Aorta (tissue), 5 donors: ENCODE results near the gene GATD1. TPM values are rescaled to one million over a fixed set of nuclear protein-coding genes. Genes with fewer than 3 reads are reported as not detected.
A peak's percentile ranks its signal among the peaks of the same experiment; 100 is the strongest.

Experiments
- ATAC-seq: fragments of 200-7000 bp; cut with Tn5 transposase; one replicate; pipeline ENCODE4 v1.9.1; 2022; ENCODE audit warnings: moderate library complexity; ENCODE audit not compliant: low FRiP score
- DNase-seq, 2 donors: peaks; one replicate each; pipeline ENCODE4 v3.0.0-alpha.2; 2020
- H3K27ac ChIP-seq, 2 donors: one replicate each; pipeline ENCODE4 v1.5.1; 2013; ENCODE audit warnings: low read length in 2 of 2, mild to moderate bottlenecking in 2 of 2, moderate library complexity in 2 of 2, control low read depth in 1 of 2, inconsistent platforms in 1 of 2, low read depth in 1 of 2
- H3K27me3 ChIP-seq, 2 donors: one replicate each; pipeline ENCODE4 v1.6.1; 2013; ENCODE audit warnings: control low read depth in 1 of 2, low read length in 1 of 2, mild to moderate bottlenecking in 1 of 2, moderate library complexity in 1 of 2; ENCODE audit not compliant: insufficient read depth in 2 of 2, control insufficient read depth in 1 of 2
- H3K36me3 ChIP-seq, 2 donors: one replicate each; pipeline ENCODE4 v1.6.1; 2013; ENCODE audit warnings: control low read depth in 1 of 2, low read length in 1 of 2, mild to moderate bottlenecking in 1 of 2; ENCODE audit not compliant: insufficient read depth in 2 of 2, control insufficient read depth in 1 of 2
- H3K4me1 ChIP-seq, 2 donors: one replicate each; pipeline ENCODE4 v1.6.1; 2013; ENCODE audit warnings: low read length in 2 of 2, control low read depth in 1 of 2, mild to moderate bottlenecking in 1 of 2, moderate library complexity in 1 of 2; ENCODE audit not compliant: insufficient read depth in 2 of 2, control insufficient read depth in 1 of 2
- H3K4me3 ChIP-seq, 2 donors: one replicate each; pipeline ENCODE4 v1.5.1; 2013; ENCODE audit warnings: low read length in 2 of 2, control low read depth in 1 of 2, mild to moderate bottlenecking in 1 of 2
- H3K9me3 ChIP-seq: one replicate; pipeline ENCODE4 v1.6.1; 2013; ENCODE audit warnings: mild to moderate bottlenecking, low read length; ENCODE audit not compliant: control insufficient read depth
- WGBS, 2 donors: extraction: QIAGEN DNeasy Blood & Tissue Kit; methylation state at CpG; one replicate each; pipeline ENCODE4 v1.1.7; 2013; 5-methylcytosine and 5-hydroxymethylcytosine counted together
- intact Hi-C, 2 donors: fragments of 100-400 bp; cut with DNase I; formaldehyde crosslinking; loops; one replicate each; pipeline versions ENCODE4 v1.14.2 to v1.15.0; 2022
- polyA plus RNA-seq, 2 donors: library from polyadenylated mRNA; stranded (reverse); fragments of 200-250 nt; gene quantifications; one replicate each; pipeline ENCODE4 v1.2.3, GENCODE V29; 2013
- total RNA-seq, 2 donors: library from RNA; stranded (reverse); fragmentation: NEBNext Ultra II Directional; extraction: Animal tissue kit (Norgen Biotek cat#: 25700); gene quantifications; one replicate each; pipeline ENCODE4 v1.2.1, GENCODE V29; 2021
- donor health status: healthy with polysubstance abuse.
- donor health status: Bipolar disorder and iron deficiency.
- donor health status: DM: no; HTN: no; CAD: no.
- donor health status: DM: no; HTN: no; CAD: no.
- donor health status: DM: yes; HTN: yes; CAD: no.

The GATD1 gene
- total and polyA plus RNA-seq, 4 donors, result 9.6 to 52.7 (median 34.3) TPM

DNA sequence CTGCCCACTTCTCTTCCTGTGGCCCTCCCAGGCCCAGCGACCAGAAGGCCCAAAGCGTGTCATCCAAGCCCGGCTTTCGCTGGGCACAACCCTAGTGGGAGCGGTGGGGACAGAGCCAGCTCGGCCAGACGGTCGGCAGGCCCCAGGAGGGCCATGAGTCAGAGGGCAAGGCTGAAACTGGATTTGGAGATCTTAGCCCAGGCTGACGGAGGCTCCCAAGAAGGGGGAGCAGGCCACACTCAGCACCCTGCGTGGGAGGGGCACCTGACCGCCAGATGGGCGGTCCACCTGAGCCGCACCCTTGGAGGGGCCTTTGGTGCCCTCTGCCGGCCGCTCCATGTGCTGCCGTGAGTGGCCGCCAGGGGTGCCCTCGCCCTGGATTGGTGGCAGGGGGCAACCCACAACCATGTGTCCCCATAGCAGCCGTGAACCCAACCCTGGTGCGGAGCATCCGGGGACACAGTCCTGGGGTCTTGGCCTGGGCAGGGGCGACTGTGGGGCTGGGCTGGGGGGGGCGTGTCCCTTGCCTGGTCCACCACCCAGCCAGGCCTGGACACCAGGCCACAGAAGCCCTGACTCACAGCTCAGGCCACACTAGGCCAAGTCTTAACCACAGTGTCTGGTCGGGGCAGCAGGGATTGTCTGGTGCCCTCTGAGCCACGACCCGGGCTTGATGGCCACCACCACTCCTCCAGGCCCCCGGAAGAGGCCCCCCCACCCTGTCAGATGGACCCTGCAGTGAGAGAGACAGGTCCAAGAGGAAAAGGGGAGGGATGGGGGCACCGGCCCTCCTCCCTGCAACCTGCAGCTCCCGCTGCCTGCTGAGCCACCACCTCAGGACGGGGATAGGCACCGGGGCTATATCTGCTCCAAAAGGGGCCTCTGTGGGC lies 49.2 kb downstream of the GATD1 start:
- peak; percentile 94 to 97 for DNase-seq
- no peaks in the 10 kb centered on the region for H3K9me3 ChIP-seq
- no peaks in the 10 kb centered on the region for H3K36me3 ChIP-seq
- 21 to 23% methylated on average over 31 of the region's 31 CpGs for WGBS, 2 donors
- intact Hi-C loops, result loop anchor here (2.0 to 5.0 kb wide), 4 partner anchors 31 to 173 kb away; no protein-coding TSS in a partner anchor
- ATAC-seq, result peak; percentile 91
- H3K27me3 ChIP-seq, result no peaks in the 10 kb centered on the region
- no peak overlapping the region for H3K4me3 ChIP-seq
- H3K27ac ChIP-seq, result peak overlapping the region in 1 of 2 donors; percentile 22
- no peaks in the 10 kb centered on the region for H3K4me1 ChIP-seq

DNA sequence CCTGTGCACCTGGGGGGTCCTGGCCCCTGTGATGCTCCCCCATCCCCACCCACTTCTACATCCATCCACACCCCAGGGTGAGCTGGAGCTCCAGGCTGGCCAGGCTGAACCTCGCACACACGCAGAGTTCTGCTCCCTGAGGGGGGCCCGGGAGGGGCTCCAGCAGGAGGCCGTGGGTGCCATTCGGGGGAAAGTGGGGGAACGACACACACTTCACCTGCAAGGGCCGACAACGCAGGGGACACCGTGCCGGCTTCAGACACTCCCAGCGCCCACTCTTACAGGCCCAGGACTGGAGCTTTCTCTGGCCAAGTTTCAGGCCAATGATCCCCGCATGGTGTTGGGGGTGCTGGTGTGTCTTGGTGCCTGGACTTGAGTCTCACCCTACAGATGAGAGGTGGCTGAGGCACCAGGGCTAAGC lies 50.0 kb downstream of the GATD1 start:
- Histone ChIP-seq H3K27ac (peak overlapping the region in 1 of 2 donors; percentile 22), H3K27me3 (no peaks in the 10 kb centered on the region), H3K4me3 (no peak overlapping the region), H3K36me3 (no peaks in the 10 kb centered on the region), H3K4me1 (no peaks in the 10 kb centered on the region), H3K9me3 (no peaks in the 10 kb centered on the region)
- DNase-seq (peak in 1 of 2 donors; percentile 50), ATAC-seq (no peak)
- 89 to 92% methylated on average over 12 of the region's 12 CpGs for WGBS, 2 donors
- intact Hi-C loops, result loop anchor here in 1 of 2 donors (5.0 kb wide), 1 partner anchor 60 kb away; no protein-coding TSS in a partner anchor

DNA sequence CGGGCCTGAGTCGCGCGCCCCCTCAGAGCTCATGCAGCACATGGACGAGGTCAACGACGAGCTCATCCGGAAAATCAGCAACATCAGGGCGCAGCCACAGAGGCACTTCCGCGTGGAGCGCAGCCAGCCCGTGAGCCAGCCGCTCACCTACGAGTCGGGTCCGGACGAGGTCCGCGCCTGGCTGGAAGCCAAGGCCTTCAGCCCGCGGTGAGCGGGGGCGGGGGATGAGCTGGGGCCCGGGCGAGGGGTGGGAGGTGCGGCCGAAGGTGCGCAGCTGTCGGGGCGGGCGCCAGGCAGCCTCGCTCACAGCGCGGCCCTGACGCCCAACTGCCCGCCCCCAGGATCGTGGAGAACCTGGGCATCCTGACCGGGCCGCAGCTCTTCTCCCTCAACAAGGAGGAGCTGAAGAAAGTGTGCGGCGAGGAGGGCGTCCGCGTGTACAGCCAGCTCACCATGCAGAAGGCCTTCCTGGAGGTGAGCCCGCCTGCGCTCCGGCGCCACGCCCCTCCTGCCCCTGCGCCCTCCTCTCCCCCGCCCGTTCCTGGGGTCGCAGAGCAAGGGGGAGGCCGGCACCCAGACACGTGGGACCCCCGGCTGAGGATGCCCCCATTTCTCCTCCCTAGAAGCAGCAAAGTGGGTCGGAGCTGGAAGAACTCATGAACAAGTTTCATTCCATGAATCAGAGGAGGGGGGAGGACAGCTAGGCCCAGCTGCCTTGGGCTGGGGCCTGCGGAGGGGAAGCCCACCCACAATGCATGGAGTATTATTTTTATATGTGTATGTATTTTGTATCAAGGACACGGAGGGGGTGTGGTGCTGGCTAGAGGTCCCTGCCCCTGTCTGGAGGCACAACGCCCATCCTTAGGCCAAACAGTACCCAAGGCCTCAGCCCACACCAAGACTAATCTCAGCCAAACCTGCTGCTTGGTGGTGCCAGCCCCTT lies 50.7 kb downstream of the GATD1 start:
- Histone ChIP-seq H3K27ac (no peak overlapping the region), H3K4me1 (no peaks in the 10 kb centered on the region), H3K27me3 (no peaks in the 10 kb centered on the region), H3K4me3 (peak overlapping the region in 1 of 2 donors; percentile 15), H3K9me3 (no peaks in the 10 kb centered on the region), H3K36me3 (no peaks in the 10 kb centered on the region)
- WGBS, 2 donors, result 12 to 14% methylated on average over 45 to 61 of the region's 61 CpGs
- intact Hi-C loops, result loop anchor here in 1 of 2 donors (5.0 kb wide), 1 partner anchor 59 kb away; no protein-coding TSS in a partner anchor
- ATAC-seq, result no peak
- DNase-seq, result peak; percentile 69 to 86

DNA sequence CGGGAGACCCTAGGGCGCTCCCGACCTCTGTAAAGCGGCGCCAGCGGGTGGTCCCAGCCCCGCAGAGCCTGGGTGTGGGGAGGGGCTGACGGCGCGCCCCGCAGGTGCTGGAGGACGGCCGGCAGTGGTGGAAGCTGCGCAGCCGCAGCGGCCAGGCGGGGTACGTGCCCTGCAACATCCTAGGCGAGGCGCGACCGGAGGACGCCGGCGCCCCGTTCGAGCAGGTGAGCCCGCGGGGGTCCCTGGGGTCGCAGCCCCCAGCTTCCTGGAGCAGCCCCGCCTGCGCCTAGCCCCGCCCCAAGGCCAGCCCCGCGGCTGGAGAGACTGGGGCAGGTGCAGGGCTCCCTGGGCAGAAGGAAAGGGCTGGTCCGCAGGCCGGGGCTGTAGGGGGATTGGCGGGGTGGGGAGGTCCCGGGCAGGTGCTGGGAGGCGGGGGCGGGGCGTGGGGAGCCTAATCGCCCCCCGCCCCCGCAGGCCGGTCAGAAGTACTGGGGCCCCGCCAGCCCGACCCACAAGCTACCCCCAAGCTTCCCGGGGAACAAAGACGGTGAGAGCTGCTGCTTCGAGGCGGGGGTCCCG lies 51.6 kb downstream of the GATD1 start:
- intact Hi-C loops, result loop anchor here in 1 of 2 donors (5.0 kb wide), 1 partner anchor 58 kb away; no protein-coding TSS in a partner anchor
- H3K27ac ChIP-seq, result no peak overlapping the region

DNA sequence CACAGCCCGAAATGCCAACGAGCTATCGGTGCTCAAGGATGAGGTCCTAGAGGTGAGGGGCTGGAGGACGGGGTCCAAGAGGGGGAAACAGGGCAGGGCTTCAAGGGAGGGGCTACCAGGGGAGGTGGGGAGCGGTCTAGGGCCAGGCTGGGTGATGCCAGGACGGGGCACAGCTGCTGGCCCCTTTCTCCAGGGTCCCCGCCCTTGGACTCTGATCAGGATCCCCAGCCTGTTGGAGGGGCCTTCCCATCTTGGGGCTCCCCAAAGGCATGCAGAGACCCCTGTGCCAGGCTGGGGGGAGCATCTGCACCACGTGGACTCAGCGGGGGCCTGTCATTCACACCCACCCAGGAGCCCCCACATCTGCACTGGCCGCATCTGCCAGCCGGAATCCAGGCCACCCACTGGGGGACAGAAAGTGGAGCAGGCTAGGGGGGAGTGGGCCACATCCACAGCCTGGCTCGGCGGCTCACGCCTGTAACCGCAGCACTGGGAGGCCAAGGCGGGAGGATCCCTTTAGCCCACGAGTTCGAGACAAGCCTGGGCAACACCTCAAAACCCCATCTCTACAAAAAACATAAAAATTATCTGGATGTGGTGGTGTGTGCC lies 52.4 kb downstream of the GATD1 start:
- Histone ChIP-seq H3K4me3 (no peak overlapping the region), H3K27ac (no peak overlapping the region), H3K4me1 (no peaks in the 10 kb centered on the region), H3K9me3 (no peaks in the 10 kb centered on the region), H3K27me3 (no peaks in the 10 kb centered on the region), H3K36me3 (no peaks in the 10 kb centered on the region)
- intact Hi-C loops, result loop anchor here in 1 of 2 donors (5.0 kb wide), 1 partner anchor 58 kb away; no protein-coding TSS in a partner anchor
- WGBS, 2 donors, result 68 to 70% methylated on average over 18 of the region's 18 CpGs
- DNase-seq (no peak), ATAC-seq (no peak)

More for the DNA sequence above, 51.6 kb downstream of the GATD1 start:
- no peak for DNase-seq
- Histone ChIP-seq H3K4me1 (no peaks in the 10 kb centered on the region), H3K36me3 (no peaks in the 10 kb centered on the region), H3K27me3 (no peaks in the 10 kb centered on the region), H3K4me3 (peak overlapping the region in 1 of 2 donors; percentile 15), H3K9me3 (no peaks in the 10 kb centered on the region)
- no peak for ATAC-seq
- 1 to 4% methylated on average over 25 to 53 of the region's 53 CpGs for WGBS, 2 donors

DNA sequence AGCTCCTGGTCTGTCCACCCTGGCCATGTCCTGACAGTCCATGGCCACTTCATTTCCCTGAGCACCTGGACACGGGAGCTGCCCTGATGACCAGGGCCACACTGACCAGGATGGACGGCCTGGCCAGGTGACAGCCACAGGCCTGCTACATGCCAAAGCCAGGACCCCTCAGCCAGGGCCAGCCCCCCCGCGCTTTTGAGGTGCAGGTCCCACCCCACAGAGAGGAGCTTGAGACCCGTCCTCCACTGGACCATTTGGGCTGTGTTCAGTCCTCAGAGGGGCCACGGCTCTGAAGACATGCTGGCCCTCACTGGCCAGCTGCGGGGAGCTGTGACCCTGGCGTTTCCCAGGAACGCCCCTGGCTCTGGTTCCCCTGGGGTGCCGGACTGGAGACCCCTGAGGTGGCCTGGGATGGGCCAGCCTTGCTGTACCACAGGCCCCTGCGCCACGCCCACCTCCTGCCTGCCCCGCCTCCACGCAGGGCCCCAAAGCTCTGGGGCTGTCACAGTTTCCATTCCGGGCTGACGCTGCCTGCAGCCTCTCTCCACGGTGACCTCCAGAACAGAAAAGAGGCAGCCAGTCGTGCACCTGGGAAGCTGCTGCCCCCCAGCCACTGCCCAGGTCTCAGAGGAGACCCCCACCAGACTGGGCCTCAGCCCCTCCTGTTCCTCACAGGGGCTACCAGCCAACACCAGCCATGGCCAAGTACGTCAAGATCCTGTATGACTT lies 53.1 kb downstream of the GATD1 start:
- intact Hi-C loops, result no loop called here
- H3K9me3 ChIP-seq, result no peaks in the 10 kb centered on the region
- DNase-seq (peak in 1 of 2 donors; percentile 56), ATAC-seq (no peak)
- no peak overlapping the region for H3K4me3 ChIP-seq
- no peak overlapping the region for H3K27ac ChIP-seq
- H3K27me3 ChIP-seq, result no peaks in the 10 kb centered on the region
- no peaks in the 10 kb centered on the region for H3K36me3 ChIP-seq
- WGBS, 2 donors, result 71 to 74% methylated on average over 15 to 19 of the region's 19 CpGs
- no peaks in the 10 kb centered on the region for H3K4me1 ChIP-seq

DNA sequence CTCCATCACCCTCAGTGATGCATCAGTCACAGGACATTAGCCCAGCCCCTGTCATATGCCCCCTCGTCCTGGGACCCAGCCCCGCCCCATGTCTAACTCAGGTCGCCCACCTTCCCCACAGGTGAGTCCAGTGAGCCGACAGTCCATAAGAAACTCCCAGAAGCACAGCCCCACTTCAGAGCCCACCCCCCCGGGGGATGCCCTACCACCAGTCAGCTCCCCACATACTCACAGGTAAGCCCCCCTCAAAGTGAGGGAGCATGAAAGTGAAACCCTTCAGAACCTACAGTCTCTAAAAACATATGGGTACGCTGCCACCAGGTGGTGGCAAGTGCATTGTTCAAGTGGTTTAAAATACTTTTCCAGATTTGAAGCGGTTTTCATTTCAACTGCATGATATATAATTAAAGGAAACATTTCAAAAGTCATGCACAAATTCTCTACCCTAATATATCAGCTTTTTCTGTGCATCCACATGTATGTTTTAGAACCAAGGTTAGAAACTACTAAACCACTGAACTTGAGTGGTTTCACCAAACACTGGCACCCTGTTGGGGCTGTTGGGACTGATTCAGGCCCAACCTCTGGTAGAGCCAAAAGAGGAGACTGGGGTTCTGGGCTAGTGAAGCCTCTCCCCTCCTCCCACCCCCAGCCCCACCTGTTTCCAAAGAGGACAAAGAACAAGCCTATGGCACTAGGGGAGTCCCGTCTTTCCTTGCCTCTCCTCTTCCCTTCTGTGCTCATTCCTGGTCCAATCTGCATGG lies 54.0 kb downstream of the GATD1 start:
- no peaks in the 10 kb centered on the region for H3K4me1 ChIP-seq
- H3K27ac ChIP-seq, result no peak overlapping the region
- H3K4me3 ChIP-seq, result no peak overlapping the region
- 52 to 55% methylated on average over 8 of the region's 8 CpGs for WGBS, 2 donors
- H3K27me3 ChIP-seq, result no peaks in the 10 kb centered on the region
- ATAC-seq (no peak), DNase-seq (no peak)
- intact Hi-C loops, result no loop called here
- no peaks in the 10 kb centered on the region for H3K9me3 ChIP-seq
- no peaks in the 10 kb centered on the region for H3K36me3 ChIP-seq
